Adrenal gland (tissue), 5 donors: ENCODE measurements around the gene AP1G2.

Source experiments
- CTCF ChIP-seq, 6 experiments: fragments of 450-650 bp in 4 of 6; fragments of 200-600 bp in 2 of 6; sonication (generic) in 1 of 6; IDR thresholded peaks; 1 replicate in 5 of 6; 2 replicates in 1 of 6; pipeline versions ENCODE4 v1.5.1 to v1.8.0; 2016 to 2021; ENCODE audit warnings: antibody characterized with exemption in 6 of 6, mild to moderate bottlenecking in 2 of 6, moderate library complexity in 1 of 6
- POLR2A ChIP-seq, 2 donors: fragments of 450-650 bp; IDR thresholded peaks; one replicate each; pipeline ENCODE4 v1.6.1; 2017; ENCODE audit warnings: antibody characterized with exemption in 2 of 2, mild to moderate bottlenecking in 2 of 2, moderate library complexity in 1 of 2
- donor health status: DM: no; HTN: no; CAD: no.

GRCh38 chr14:23548351-23549318, 19.0 kb downstream of the AP1G2 start:
- TF ChIP-seq CTCF (IDR thresholded peaks at IDR 0.05) (no peak), POLR2A (IDR thresholded peaks at IDR 0.05) (no peak)
